ENCODE measurements around the gene FUT3.

DNA sequence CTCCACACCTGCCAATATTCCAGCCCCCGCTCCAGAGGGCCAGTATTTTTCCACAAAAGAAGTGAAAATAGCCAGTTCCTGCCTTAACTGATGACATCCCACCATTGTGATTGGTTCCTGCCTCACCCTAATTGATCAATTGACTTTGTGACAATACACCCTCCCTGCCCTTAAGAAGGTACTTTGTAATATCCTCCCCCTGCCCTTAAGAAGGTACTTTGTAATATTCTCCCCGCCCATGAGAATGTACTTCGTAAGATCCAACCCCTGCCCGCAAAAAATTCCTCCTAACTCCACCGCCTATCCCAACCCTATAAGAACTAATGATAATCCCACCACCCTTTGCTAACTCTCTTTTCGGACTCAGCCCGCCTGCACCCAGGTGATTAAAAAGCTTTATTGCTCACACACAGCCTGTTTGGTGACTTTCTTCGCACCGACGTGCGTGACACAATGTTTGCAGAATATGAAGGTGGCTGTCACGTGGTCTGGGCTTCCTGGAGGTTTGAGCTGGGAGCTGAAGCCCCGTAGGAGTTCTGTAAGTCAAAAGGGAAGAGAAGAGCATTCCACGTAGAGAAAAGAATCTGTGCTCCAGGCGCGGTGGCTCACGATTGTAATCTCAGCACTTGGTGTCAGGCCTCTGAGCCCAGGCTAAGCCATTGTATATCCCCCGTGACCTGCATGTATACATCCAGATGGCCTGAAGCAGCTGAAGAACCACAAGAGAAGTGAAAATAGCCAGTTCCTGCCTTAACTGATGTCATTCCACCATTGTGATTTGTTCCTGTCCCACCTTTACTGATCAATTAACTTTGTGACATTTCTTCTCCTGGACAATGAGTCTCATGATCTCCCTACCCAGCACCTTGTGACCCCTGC lies 6.2 kb upstream of the FUT3 start:
- TF ChIP-seq POLR2A (IDR thresholded peaks at IDR 0.05) (no peak), EP300 (IDR thresholded peaks at IDR 0.05) (no peak)
- TF ChIP-seq, protein P1, sequence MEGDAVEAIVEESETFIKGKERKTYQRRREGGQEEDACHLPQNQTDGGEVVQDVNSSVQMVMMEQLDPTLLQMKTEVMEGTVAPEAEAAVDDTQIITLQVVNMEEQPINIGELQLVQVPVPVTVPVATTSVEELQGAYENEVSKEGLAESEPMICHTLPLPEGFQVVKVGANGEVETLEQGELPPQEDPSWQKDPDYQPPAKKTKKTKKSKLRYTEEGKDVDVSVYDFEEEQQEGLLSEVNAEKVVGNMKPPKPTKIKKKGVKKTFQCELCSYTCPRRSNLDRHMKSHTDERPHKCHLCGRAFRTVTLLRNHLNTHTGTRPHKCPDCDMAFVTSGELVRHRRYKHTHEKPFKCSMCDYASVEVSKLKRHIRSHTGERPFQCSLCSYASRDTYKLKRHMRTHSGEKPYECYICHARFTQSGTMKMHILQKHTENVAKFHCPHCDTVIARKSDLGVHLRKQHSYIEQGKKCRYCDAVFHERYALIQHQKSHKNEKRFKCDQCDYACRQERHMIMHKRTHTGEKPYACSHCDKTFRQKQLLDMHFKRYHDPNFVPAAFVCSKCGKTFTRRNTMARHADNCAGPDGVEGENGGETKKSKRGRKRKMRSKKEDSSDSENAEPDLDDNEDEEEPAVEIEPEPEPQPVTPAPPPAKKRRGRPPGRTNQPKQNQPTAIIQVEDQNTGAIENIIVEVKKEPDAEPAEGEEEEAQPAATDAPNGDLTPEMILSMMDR (IDR thresholded peaks at IDR 0.05): no peak

All from stomach (tissue), 4 donors.